ENCODE measurements around the gene ITCH.

GRCh38 chr20:34538671-34539123 lies 175.6 kb downstream of the ITCH start:
- TF ChIP-seq CTCF (IDR thresholded peaks at IDR 0.05; ENCODE audit: insufficient read depth, low read length, poor library complexity, severe bottlenecking) = peak; percentile 86
- TF ChIP-seq EZH2phosphoT487 (conservative IDR thresholded peaks at IDR 0.05; ENCODE audit: low read length) = no peak
